ENCODE data around the gene BAIAP3.

The BAIAP3 gene

GRCh38 chr16:1378087-1378803 lies 44.8 kb downstream of the BAIAP3 start:
- Histone ChIP-seq H3K4me3 (ENCODE audit: low read depth, low read length) (peak overlapping the region; percentile 88), H3K36me3 (peaks cover 2% of the 10 kb centered on the region; the same call in 1 of the 2 replicates), H3K27me3 (no peaks in the 10 kb centered on the region), H3K9me3 (no peaks in the 10 kb centered on the region), H3K4me1 (peaks cover 5% of the 10 kb centered on the region; the same call in 1 of the 2 replicates)
- DNase-seq = no peak
- TF ChIP-seq, protein P1, sequence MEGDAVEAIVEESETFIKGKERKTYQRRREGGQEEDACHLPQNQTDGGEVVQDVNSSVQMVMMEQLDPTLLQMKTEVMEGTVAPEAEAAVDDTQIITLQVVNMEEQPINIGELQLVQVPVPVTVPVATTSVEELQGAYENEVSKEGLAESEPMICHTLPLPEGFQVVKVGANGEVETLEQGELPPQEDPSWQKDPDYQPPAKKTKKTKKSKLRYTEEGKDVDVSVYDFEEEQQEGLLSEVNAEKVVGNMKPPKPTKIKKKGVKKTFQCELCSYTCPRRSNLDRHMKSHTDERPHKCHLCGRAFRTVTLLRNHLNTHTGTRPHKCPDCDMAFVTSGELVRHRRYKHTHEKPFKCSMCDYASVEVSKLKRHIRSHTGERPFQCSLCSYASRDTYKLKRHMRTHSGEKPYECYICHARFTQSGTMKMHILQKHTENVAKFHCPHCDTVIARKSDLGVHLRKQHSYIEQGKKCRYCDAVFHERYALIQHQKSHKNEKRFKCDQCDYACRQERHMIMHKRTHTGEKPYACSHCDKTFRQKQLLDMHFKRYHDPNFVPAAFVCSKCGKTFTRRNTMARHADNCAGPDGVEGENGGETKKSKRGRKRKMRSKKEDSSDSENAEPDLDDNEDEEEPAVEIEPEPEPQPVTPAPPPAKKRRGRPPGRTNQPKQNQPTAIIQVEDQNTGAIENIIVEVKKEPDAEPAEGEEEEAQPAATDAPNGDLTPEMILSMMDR (IDR thresholded peaks at IDR 0.05; ENCODE audit: low read depth, low read length) = no peak

- Histone ChIP-seq H3K9me3 (no peaks in the 10 kb centered on the region), H3K36me3 (peaks cover 2% of the 10 kb centered on the region; the same call in 1 of the 2 replicates), H3K27me3 (no peaks in the 10 kb centered on the region), H3K4me3 (ENCODE audit: low read depth, low read length) (peak overlapping the region; percentile 88), H3K4me1 (peaks cover 5% of the 10 kb centered on the region; the same call in 1 of the 2 replicates)
- DNase-seq = peak; percentile 77
- TF ChIP-seq, protein P1 (IDR thresholded peaks at IDR 0.05; ENCODE audit: low read depth, low read length) = no peak
These were observed 45.4 kb downstream of the BAIAP3 start for GRCh38 chr16:1378804-1379303.

- peaks cover 5% of the 10 kb centered on the region; the same call in 1 of the 2 replicates for H3K4me1 ChIP-seq
- DNase-seq = peak; percentile 86
- H3K9me3 ChIP-seq = no peaks in the 10 kb centered on the region
- peak overlapping the region; percentile 88 for H3K4me3 ChIP-seq (ENCODE audit: low read depth, low read length)
- no peaks in the 10 kb centered on the region for H3K27me3 ChIP-seq
- TF ChIP-seq, protein P1 (IDR thresholded peaks at IDR 0.05; ENCODE audit: low read depth, low read length) = no peak
- H3K36me3 ChIP-seq = peaks cover 2% of the 10 kb centered on the region; the same call in 1 of the 2 replicates
These were observed 46.0 kb downstream of the BAIAP3 start for GRCh38 chr16:1379304-1380076.

DNA sequence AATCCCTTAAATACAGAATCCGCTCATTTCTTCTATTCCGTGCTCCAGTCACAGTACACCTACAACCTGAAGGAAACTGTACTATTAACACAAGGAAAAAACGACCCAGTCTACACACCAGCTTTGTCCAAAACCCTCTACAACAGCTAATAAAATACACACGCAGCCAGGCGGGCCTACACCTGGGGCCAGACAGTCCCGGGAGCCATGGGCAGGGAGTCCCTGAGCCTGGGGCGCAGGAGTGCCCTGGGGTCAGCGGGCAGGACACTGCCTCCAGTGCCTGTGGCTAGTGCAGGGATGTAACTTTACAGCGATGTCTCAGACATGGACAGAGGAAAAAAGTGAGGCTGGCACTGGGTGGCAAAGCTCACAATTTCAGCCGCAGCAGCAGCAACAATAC lies 46.8 kb downstream of the BAIAP3 start:
- peaks cover 5% of the 10 kb centered on the region; the same call in 1 of the 2 replicates for H3K4me1 ChIP-seq
- no peaks in the 10 kb centered on the region for H3K9me3 ChIP-seq
- H3K4me3 ChIP-seq (ENCODE audit: low read depth, low read length) = peak overlapping the region; percentile 58
- no peak for DNase-seq
- TF ChIP-seq, protein P1 (IDR thresholded peaks at IDR 0.05; ENCODE audit: low read depth, low read length) = no peak
- H3K27me3 ChIP-seq = no peaks in the 10 kb centered on the region
- 0 out of 2 replicates have a peak, but pooled peaks cover 2% of the 10 kb centered on the region for H3K36me3 ChIP-seq

- DNase-seq = no peak
- peaks cover 5% of the 10 kb centered on the region; the same call in 1 of the 2 replicates for H3K4me1 ChIP-seq
- no peak overlapping the region for H3K4me3 ChIP-seq (ENCODE audit: low read depth, low read length)
- no peaks in the 10 kb centered on the region for H3K36me3 ChIP-seq
- TF ChIP-seq, protein P1 (IDR thresholded peaks at IDR 0.05; ENCODE audit: low read depth, low read length) = no peak
- H3K27me3 ChIP-seq = no peaks in the 10 kb centered on the region
- no peaks in the 10 kb centered on the region for H3K9me3 ChIP-seq
These were observed 48.4 kb downstream of the BAIAP3 start for GRCh38 chr16:1381612-1382406.

Measured in BE2C (cell line).